HepG2 (cell line): ENCODE data around the gene SPART.

Source experiments
- CBX1 ChIP-seq: IDR thresholded peaks from one replicate; pipeline ENCODE4 v1.6.1; 2016; ENCODE audit warnings: antibody characterized with exemption, low read depth
- CEBPB ChIP-seq: IDR thresholded peaks from 2 replicates; pipeline ENCODE4 v1.6.1; 2011; ENCODE audit warnings: low read depth, low read length, improper control_type of control experiment, borderline replicate concordance
- SMAD3 ChIP-seq: sonication (generic); formaldehyde crosslinking; IDR thresholded peaks from 2 replicates; pipeline ENCODE4 v1.4.0; 2020; ENCODE audit warnings: missing genetic modification reagents
- SUZ12 ChIP-seq: fragments of 150-350 bp; IDR thresholded peaks from 2 replicates; pipeline ENCODE4 v1.6.1; 2014; ENCODE audit warnings: low read depth, low read length
- ZBTB7A ChIP-seq: sonication (generic); formaldehyde crosslinking; IDR thresholded peaks from 2 replicates; pipeline ENCODE4 v1.8.0; 2022; ENCODE audit warnings: mild to moderate bottlenecking, missing genetic modification reagents

- TF ChIP-seq ZBTB7A (no peak), SMAD3 (CRISPR knock-in tag) (no peak; the same call in 1 of the 2 replicates), CBX1 (no peak), CEBPB (no peak), SUZ12 (no peak)
Observed at GRCh38 chr13:36346222-36347083, at the start of gene SPART.
